Measurements from ENCODE around the gene PSD.

The PSD gene

GRCh38 chr10:102412293-102412692, 6.3 kb downstream of the PSD start:
- no peak for TF ChIP-seq CTCF (IDR thresholded peaks at IDR 0.05; ENCODE audit: insufficient read depth, low read length)
- TF ChIP-seq, protein P1, sequence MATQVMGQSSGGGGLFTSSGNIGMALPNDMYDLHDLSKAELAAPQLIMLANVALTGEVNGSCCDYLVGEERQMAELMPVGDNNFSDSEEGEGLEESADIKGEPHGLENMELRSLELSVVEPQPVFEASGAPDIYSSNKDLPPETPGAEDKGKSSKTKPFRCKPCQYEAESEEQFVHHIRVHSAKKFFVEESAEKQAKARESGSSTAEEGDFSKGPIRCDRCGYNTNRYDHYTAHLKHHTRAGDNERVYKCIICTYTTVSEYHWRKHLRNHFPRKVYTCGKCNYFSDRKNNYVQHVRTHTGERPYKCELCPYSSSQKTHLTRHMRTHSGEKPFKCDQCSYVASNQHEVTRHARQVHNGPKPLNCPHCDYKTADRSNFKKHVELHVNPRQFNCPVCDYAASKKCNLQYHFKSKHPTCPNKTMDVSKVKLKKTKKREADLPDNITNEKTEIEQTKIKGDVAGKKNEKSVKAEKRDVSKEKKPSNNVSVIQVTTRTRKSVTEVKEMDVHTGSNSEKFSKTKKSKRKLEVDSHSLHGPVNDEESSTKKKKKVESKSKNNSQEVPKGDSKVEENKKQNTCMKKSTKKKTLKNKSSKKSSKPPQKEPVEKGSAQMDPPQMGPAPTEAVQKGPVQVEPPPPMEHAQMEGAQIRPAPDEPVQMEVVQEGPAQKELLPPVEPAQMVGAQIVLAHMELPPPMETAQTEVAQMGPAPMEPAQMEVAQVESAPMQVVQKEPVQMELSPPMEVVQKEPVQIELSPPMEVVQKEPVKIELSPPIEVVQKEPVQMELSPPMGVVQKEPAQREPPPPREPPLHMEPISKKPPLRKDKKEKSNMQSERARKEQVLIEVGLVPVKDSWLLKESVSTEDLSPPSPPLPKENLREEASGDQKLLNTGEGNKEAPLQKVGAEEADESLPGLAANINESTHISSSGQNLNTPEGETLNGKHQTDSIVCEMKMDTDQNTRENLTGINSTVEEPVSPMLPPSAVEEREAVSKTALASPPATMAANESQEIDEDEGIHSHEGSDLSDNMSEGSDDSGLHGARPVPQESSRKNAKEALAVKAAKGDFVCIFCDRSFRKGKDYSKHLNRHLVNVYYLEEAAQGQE (IDR thresholded peaks at IDR 0.05; ENCODE audit: insufficient replicate concordance, low read depth): no peak
- H3K27ac ChIP-seq (replicated peaks): no peak overlapping the region
- no peak overlapping the region for H3K4me3 ChIP-seq (replicated peaks; ENCODE audit: insufficient read depth, low read length)
- H3K27me3 ChIP-seq (ENCODE audit: insufficient read depth, poor library complexity, severe bottlenecking): peaks cover 51% of the 10 kb centered on the region
- no peak for DNase-seq (ENCODE audit: low read depth in 1 of 2, low spot score in 1 of 2)

GRCh38 chr10:102411341-102412255, 7.0 kb downstream of the PSD start:
- DNase-seq (ENCODE audit: low read depth in 1 of 2, low spot score in 1 of 2): no peak
- H3K4me3 ChIP-seq (replicated peaks; ENCODE audit: insufficient read depth, low read length): no peak overlapping the region
- peaks cover 54% of the 10 kb centered on the region for H3K27me3 ChIP-seq (ENCODE audit: insufficient read depth, poor library complexity, severe bottlenecking)
- TF ChIP-seq POLR2AphosphoS5 (IDR thresholded peaks at IDR 0.05; ENCODE audit: low read depth) (no peak), SPI1 (IDR thresholded peaks at IDR 0.05; ENCODE audit: borderline replicate concordance, low read depth) (no peak), CTCF (IDR thresholded peaks at IDR 0.05; ENCODE audit: insufficient read depth, low read length) (no peak), GABPA (IDR thresholded peaks at IDR 0.05; ENCODE audit: low read depth) (no peak)
- TF ChIP-seq, protein P1 (IDR thresholded peaks at IDR 0.05; ENCODE audit: insufficient replicate concordance, low read depth): no peak
- H3K27ac ChIP-seq (replicated peaks): no peak overlapping the region

- peaks cover 54% of the 10 kb centered on the region for H3K27me3 ChIP-seq (ENCODE audit: insufficient read depth, poor library complexity, severe bottlenecking)
- no peak for DNase-seq (ENCODE audit: low read depth in 1 of 2, low spot score in 1 of 2)
- TF ChIP-seq CTCF (IDR thresholded peaks at IDR 0.05; ENCODE audit: insufficient read depth, low read length) (no peak), SPI1 (IDR thresholded peaks at IDR 0.05; ENCODE audit: borderline replicate concordance, low read depth) (no peak), POLR2AphosphoS5 (IDR thresholded peaks at IDR 0.05; ENCODE audit: low read depth) (no peak), GABPA (IDR thresholded peaks at IDR 0.05; ENCODE audit: low read depth) (no peak)
- TF ChIP-seq, protein P1 (IDR thresholded peaks at IDR 0.05; ENCODE audit: insufficient replicate concordance, low read depth): no peak
- H3K27ac ChIP-seq (replicated peaks): no peak overlapping the region
- peak overlapping the region; percentile 30 for H3K4me3 ChIP-seq (replicated peaks; ENCODE audit: insufficient read depth, low read length)
Measured at GRCh38 chr10:102410429-102411073, 8.0 kb downstream of the PSD start.
